NB4 (cell line): ENCODE results near the gene CDPF1.

Experiments used
- POLR2A ChIP-seq: IDR thresholded peaks from 2 replicates; pipeline ENCODE4 v1.6.1; 2011; ENCODE audit warnings: mild to moderate bottlenecking; ENCODE audit not compliant: insufficient read length; ENCODE audit errors: extremely low read depth
- TF ChIP-seq, protein P1 (sequence below): IDR thresholded peaks from one replicate; pipeline ENCODE4 v1.5.1; 2012; ENCODE audit warnings: low read depth, low read length
- TF ChIP-seq, protein P2 (sequence below): IDR thresholded peaks from 2 replicates; pipeline ENCODE4 v1.6.1; 2011; ENCODE audit warnings: low read depth, low read length

DNA sequence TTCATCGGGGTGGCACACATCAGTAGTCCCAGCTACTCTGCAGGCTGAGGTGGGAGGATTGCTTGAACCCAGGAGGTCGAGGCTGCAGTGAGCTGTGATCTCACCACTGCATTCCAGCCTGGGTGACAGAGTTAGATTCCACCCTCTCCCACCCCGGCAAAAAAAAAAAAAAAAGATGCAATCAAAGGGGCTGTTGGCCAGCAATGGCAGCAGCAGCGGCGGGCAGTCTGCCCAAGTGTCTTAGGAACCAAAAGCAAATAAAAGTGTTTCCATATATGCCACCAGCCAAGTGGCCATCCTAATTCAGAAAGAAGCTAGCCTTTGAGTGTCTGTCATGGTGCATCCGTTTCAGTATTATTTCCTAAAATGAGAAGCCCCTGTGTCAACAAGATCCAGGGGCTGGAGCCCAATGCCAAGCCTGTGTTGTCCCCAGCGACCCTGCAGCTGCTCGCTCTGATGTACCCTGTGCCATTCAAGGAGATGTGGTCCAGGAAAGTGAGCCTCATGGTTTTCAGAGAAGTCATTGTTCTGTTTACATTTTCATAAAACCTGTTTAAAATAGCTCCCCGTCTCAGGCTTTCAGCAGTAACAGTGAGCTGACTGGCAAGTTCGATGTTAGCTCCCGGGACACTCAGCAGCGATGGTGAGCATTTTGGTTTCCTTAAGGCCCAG is 12.5 kb downstream of the CDPF1 start:
- TF ChIP-seq, protein P1, sequence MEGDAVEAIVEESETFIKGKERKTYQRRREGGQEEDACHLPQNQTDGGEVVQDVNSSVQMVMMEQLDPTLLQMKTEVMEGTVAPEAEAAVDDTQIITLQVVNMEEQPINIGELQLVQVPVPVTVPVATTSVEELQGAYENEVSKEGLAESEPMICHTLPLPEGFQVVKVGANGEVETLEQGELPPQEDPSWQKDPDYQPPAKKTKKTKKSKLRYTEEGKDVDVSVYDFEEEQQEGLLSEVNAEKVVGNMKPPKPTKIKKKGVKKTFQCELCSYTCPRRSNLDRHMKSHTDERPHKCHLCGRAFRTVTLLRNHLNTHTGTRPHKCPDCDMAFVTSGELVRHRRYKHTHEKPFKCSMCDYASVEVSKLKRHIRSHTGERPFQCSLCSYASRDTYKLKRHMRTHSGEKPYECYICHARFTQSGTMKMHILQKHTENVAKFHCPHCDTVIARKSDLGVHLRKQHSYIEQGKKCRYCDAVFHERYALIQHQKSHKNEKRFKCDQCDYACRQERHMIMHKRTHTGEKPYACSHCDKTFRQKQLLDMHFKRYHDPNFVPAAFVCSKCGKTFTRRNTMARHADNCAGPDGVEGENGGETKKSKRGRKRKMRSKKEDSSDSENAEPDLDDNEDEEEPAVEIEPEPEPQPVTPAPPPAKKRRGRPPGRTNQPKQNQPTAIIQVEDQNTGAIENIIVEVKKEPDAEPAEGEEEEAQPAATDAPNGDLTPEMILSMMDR = no peak
- no peak for TF ChIP-seq POLR2A
- TF ChIP-seq, protein P2, sequence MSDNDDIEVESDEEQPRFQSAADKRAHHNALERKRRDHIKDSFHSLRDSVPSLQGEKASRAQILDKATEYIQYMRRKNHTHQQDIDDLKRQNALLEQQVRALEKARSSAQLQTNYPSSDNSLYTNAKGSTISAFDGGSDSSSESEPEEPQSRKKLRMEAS = no peak
